ENCODE data around the gene MED29. TPM values are rescaled to one million over a fixed set of nuclear protein-coding genes. Genes with fewer than 3 reads are reported as not detected.

The MED29 gene
- total and polyA plus RNA-seq, 4 experiments from 2014 or later = 43.1 to 59.8 (median 50.9) TPM

- H3K4me3 ChIP-seq (ENCODE audit: low read length in 2 of 2) = no peak overlapping the region
- peaks cover 0 to 6% (median 0%) of the 10 kb centered on the region in 8 donors for H3K9me3 Mint-ChIP-seq
- peak overlapping the region in 1 of 8 donors; percentile 67 for H3K4me3 Mint-ChIP-seq
- CTCF ChIA-PET (ENCODE audit: partially characterized antibody) = interaction anchor here (1.8 kb wide), 1 partner anchor 18 kb away, joined by 14 read pairs; no protein-coding TSS in a partner anchor
- peaks cover 0 to 7% of the 10 kb centered on the region in 2 donors for H3K27me3 Mint-ChIP-seq
- H3K36me3 ChIP-seq (ENCODE audit: insufficient read depth, low read length) = peaks cover 4% of the 10 kb centered on the region
- H3K27me3 ChIP-seq (ENCODE audit: insufficient read depth, low read length) = no peaks in the 10 kb centered on the region
- peaks cover 23% of the 10 kb centered on the region for H3K4me1 ChIP-seq (ENCODE audit: insufficient read depth, low read length)
- H3K27ac ChIP-seq (ENCODE audit: low read depth, low read length) = no peak overlapping the region
- intact Hi-C loops (cut with micrococcal nuclease) = no loop called here
- H3K9me3 ChIP-seq (ENCODE audit: control insufficient read depth in 1 of 2, low read length in 2 of 2) = no peaks in the 10 kb centered on the region
- peaks cover 21 to 33% (median 25%) of the 10 kb centered on the region in 4 donors for H3K4me1 Mint-ChIP-seq
- POLR2A ChIA-PET (ENCODE audit: partially characterized antibody) = interaction anchor here (1.1 to 7.1 kb wide), 9 partner anchors 9 to 24 kb away, joined by 4 to 46 read pairs (median 4); partner anchors contain the start of genes MED29, PAF1 and RPS16
- no peak for DNase-seq
- H3K36me3 Mint-ChIP-seq = peaks cover 0 to 40% of the 10 kb centered on the region in 2 donors
- peak overlapping the region in 6 of 7 donors; percentile 6 to 100 (median 58) for H3K27ac Mint-ChIP-seq
Observed at GRCh38 chr19:39415111-39416046, 24.2 kb downstream of the MED29 start.

- Histone ChIP-seq H3K9me3 (ENCODE audit: control insufficient read depth in 1 of 2, low read length in 2 of 2) (no peaks in the 10 kb centered on the region), H3K4me1 (ENCODE audit: insufficient read depth, low read length) (peaks cover 12% of the 10 kb centered on the region), H3K27me3 (ENCODE audit: insufficient read depth, low read length) (no peaks in the 10 kb centered on the region), H3K27ac (ENCODE audit: low read depth, low read length) (no peak overlapping the region), H3K36me3 (ENCODE audit: insufficient read depth, low read length) (peaks cover 4% of the 10 kb centered on the region), H3K4me3 (ENCODE audit: low read length in 2 of 2) (no peak overlapping the region)
- intact Hi-C loops (cut with micrococcal nuclease) = no loop called here
- peak in 1 of 5 donors; percentile 57 for DNase-seq
- POLR2A ChIA-PET (ENCODE audit: partially characterized antibody) = interaction anchor here (0.6 to 7.1 kb wide), 8 partner anchors 12 to 69 kb away, joined by 3 to 46 read pairs (median 4); partner anchors contain the start of genes MED29, PAF1 and RPS16
- H3K36me3 Mint-ChIP-seq = peaks cover 0 to 30% of the 10 kb centered on the region in 2 donors
- H3K4me1 Mint-ChIP-seq = peaks cover 11 to 23% (median 14%) of the 10 kb centered on the region in 4 donors
- CTCF ChIA-PET (ENCODE audit: partially characterized antibody) = no interaction called here
- peak overlapping the region in 4 of 7 donors; percentile 32 to 100 (median 52) for H3K27ac Mint-ChIP-seq
- H3K4me3 Mint-ChIP-seq = peak overlapping the region in 1 of 8 donors; percentile 9
- peaks cover 0 to 6% (median 0%) of the 10 kb centered on the region in 8 donors for H3K9me3 Mint-ChIP-seq
- H3K27me3 Mint-ChIP-seq = peaks cover 0 to 7% of the 10 kb centered on the region in 2 donors
Observed at GRCh38 chr19:39416152-39417120, 25.3 kb downstream of the MED29 start.

- intact Hi-C loops (cut with micrococcal nuclease) = no loop called here
- peaks cover 7% of the 10 kb centered on the region for H3K36me3 ChIP-seq (ENCODE audit: insufficient read depth, low read length)
- no peak for DNase-seq
- Mint-ChIP-seq H3K36me3 (peaks cover 2 to 23% of the 10 kb centered on the region in 2 donors), H3K27me3 (no peaks in the 10 kb centered on the region), H3K4me3 (peak overlapping the region in 1 of 8 donors; percentile 26), H3K4me1 (peaks cover 3 to 12% (median 9%) of the 10 kb centered on the region in 4 donors), H3K27ac (peak overlapping the region in 2 of 7 donors; percentile 9 to 100), H3K9me3 (no peaks in the 10 kb centered on the region)
- H3K4me1 ChIP-seq (ENCODE audit: insufficient read depth, low read length) = peaks cover 8% of the 10 kb centered on the region
- H3K27ac ChIP-seq (ENCODE audit: low read depth, low read length) = no peak overlapping the region
- no peaks in the 10 kb centered on the region for H3K9me3 ChIP-seq (ENCODE audit: control insufficient read depth in 1 of 2, low read length in 2 of 2)
- H3K4me3 ChIP-seq (ENCODE audit: low read length in 2 of 2) = no peak overlapping the region
- ChIA-PET CTCF (ENCODE audit: partially characterized antibody) (interaction anchor here (1.7 kb wide), 1 partner anchor 18 kb away, joined by 5 read pairs; the partner anchor contains the start of gene RPS16), POLR2A (ENCODE audit: partially characterized antibody) (interaction anchor here (1.0 to 7.1 kb wide), 5 partner anchors 10 to 27 kb away, joined by 3 to 46 read pairs (median 4); partner anchors contain the start of genes MED29, PAF1 and RPS16)
- no peaks in the 10 kb centered on the region for H3K27me3 ChIP-seq (ENCODE audit: insufficient read depth, low read length)
Observed at GRCh38 chr19:39417463-39418181, 26.4 kb downstream of the MED29 start.

- H3K27ac ChIP-seq (ENCODE audit: low read depth, low read length) = no peak overlapping the region
- H3K36me3 ChIP-seq (ENCODE audit: insufficient read depth, low read length) = peaks cover 18% of the 10 kb centered on the region
- H3K4me3 ChIP-seq (ENCODE audit: low read length in 2 of 2) = no peak overlapping the region
- ChIA-PET CTCF (ENCODE audit: partially characterized antibody) (interaction anchor here (1.7 kb wide), 1 partner anchor 17 kb away, joined by 5 read pairs; the partner anchor contains the start of gene RPS16), POLR2A (ENCODE audit: partially characterized antibody) (interaction anchor here (1.0 to 7.1 kb wide), 2 partner anchors 13 to 16 kb away, joined by 3 to 46 read pairs; partner anchors contain the start of gene RPS16)
- peaks cover 3% of the 10 kb centered on the region for H3K4me1 ChIP-seq (ENCODE audit: insufficient read depth, low read length)
- H3K27me3 Mint-ChIP-seq = no peaks in the 10 kb centered on the region
- peaks cover 0 to 8% (median 5%) of the 10 kb centered on the region in 4 donors for H3K4me1 Mint-ChIP-seq
- intact Hi-C loops (cut with micrococcal nuclease) = no loop called here
- H3K9me3 Mint-ChIP-seq = no peaks in the 10 kb centered on the region
- H3K4me3 Mint-ChIP-seq = no peak overlapping the region
- no peak for DNase-seq
- H3K9me3 ChIP-seq (ENCODE audit: control insufficient read depth in 1 of 2, low read length in 2 of 2) = no peaks in the 10 kb centered on the region
- H3K27me3 ChIP-seq (ENCODE audit: insufficient read depth, low read length) = no peaks in the 10 kb centered on the region
- peak overlapping the region in 3 of 7 donors; percentile 48 to 74 (median 64) for H3K27ac Mint-ChIP-seq
- peaks cover 10 to 23% of the 10 kb centered on the region in 2 donors for H3K36me3 Mint-ChIP-seq
Observed at GRCh38 chr19:39419003-39419402, 27.8 kb downstream of the MED29 start.

- no peak overlapping the region for H3K4me3 ChIP-seq (ENCODE audit: low read length in 2 of 2)
- peak overlapping the region in 1 of 7 donors; percentile 48 for H3K27ac Mint-ChIP-seq
- H3K36me3 ChIP-seq (ENCODE audit: insufficient read depth, low read length) = peaks cover 15% of the 10 kb centered on the region
- CTCF ChIA-PET (ENCODE audit: partially characterized antibody) = no interaction called here
- intact Hi-C loops (cut with micrococcal nuclease) = no loop called here
- POLR2A ChIA-PET (ENCODE audit: partially characterized antibody) = interaction anchor here (0.6 to 3.6 kb wide), 4 partner anchors 10 to 30 kb away, joined by 3 to 20 read pairs (median 4); partner anchors contain the start of genes MED29, PAF1 and RPS16
- H3K36me3 Mint-ChIP-seq = peaks cover 11 to 24% of the 10 kb centered on the region in 2 donors
- H3K27me3 ChIP-seq (ENCODE audit: insufficient read depth, low read length) = no peaks in the 10 kb centered on the region
- H3K4me1 ChIP-seq (ENCODE audit: insufficient read depth, low read length) = no peaks in the 10 kb centered on the region
- H3K9me3 Mint-ChIP-seq = no peaks in the 10 kb centered on the region
- H3K4me3 Mint-ChIP-seq = no peak overlapping the region
- no peak for DNase-seq
- peaks cover 0 to 4% (median 0%) of the 10 kb centered on the region in 4 donors for H3K4me1 Mint-ChIP-seq
- no peak overlapping the region for H3K27ac ChIP-seq (ENCODE audit: low read depth, low read length)
- no peaks in the 10 kb centered on the region for H3K9me3 ChIP-seq (ENCODE audit: control insufficient read depth in 1 of 2, low read length in 2 of 2)
- H3K27me3 Mint-ChIP-seq = no peaks in the 10 kb centered on the region
Observed at GRCh38 chr19:39420769-39421168, 29.6 kb downstream of the MED29 start.

GRCh38 chr19:39422020-39422419, 30.8 kb downstream of the MED29 start:
- H3K27me3 Mint-ChIP-seq = no peaks in the 10 kb centered on the region
- H3K9me3 ChIP-seq (ENCODE audit: control insufficient read depth in 1 of 2, low read length in 2 of 2) = no peaks in the 10 kb centered on the region
- H3K4me1 Mint-ChIP-seq = peaks cover 0 to 11% (median 0%) of the 10 kb centered on the region in 4 donors
- H3K4me3 Mint-ChIP-seq = no peak overlapping the region
- peak overlapping the region in 1 of 7 donors; percentile 60 for H3K27ac Mint-ChIP-seq
- H3K36me3 Mint-ChIP-seq = peaks cover 11 to 25% of the 10 kb centered on the region in 2 donors
- ChIA-PET CTCF (ENCODE audit: partially characterized antibody) (interaction anchor here (2.2 kb wide), 1 partner anchor 13 kb away, joined by 4 read pairs; the partner anchor contains the start of gene RPS16), POLR2A (ENCODE audit: partially characterized antibody) (interaction anchor here (0.6 to 3.6 kb wide), 5 partner anchors 9 to 111 kb away, joined by 3 to 20 read pairs (median 6); partner anchors contain the start of genes EID2B, MED29, PAF1 and PLEKHG2)
- no peaks in the 10 kb centered on the region for H3K4me1 ChIP-seq (ENCODE audit: insufficient read depth, low read length)
- H3K9me3 Mint-ChIP-seq = no peaks in the 10 kb centered on the region
- no peak for DNase-seq
- no peak overlapping the region for H3K27ac ChIP-seq (ENCODE audit: low read depth, low read length)
- H3K36me3 ChIP-seq (ENCODE audit: insufficient read depth, low read length) = peaks cover 15% of the 10 kb centered on the region
- H3K27me3 ChIP-seq (ENCODE audit: insufficient read depth, low read length) = no peaks in the 10 kb centered on the region
- no peak overlapping the region for H3K4me3 ChIP-seq (ENCODE audit: low read length in 2 of 2)
- intact Hi-C loops (cut with micrococcal nuclease) = no loop called here

All from CD4-positive, alpha-beta memory T cell (primary cell).